ENCODE results near the gene BPIFB3. TPM values are rescaled to one million over a fixed set of nuclear protein-coding genes. Genes with fewer than 3 reads are reported as not detected.

Gene BPIFB3
- total and polyA plus RNA-seq, 9 of the 15 experiments (the other 6 are each of a cell fraction or from before 2014, with no cell fraction given), result not detected

DNA sequence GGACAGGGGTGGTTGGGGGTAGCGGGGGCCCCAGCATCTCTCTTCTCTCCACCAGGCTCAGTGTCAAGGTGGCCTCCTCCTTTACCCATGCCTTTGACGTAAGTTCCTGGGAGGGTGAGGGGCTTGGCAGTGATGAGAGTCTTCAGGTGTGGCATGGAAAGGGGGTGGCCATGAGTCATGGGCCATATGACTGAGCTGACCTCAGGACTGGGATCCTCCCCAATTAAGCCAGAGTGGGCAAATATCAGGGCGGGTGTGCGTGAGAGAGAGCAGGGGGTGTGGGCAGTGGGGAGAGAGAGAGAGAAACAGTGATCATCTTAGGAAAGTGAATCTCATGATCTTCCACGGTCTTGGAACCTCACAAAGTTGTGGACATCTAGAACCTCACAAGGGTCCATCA, 17.5 kb downstream of the BPIFB3 start:
- no peaks in the 10 kb centered on the region for H3K9me3 ChIP-seq (replicated peaks; ENCODE audit: control insufficient read depth, insufficient read depth, low read depth, low read length)
- H3K4me1 ChIP-seq (replicated peaks in 1 of 2; ENCODE audit: control insufficient read depth in 2 of 2, insufficient read depth in 2 of 2, low read length in 2 of 2), result no peaks in the 10 kb centered on the region
- no peaks in the 10 kb centered on the region for H3K9me1 ChIP-seq (ENCODE audit: control insufficient read depth, insufficient read depth, low read length)
- no peak overlapping the region for H3K9ac ChIP-seq (ENCODE audit: insufficient read depth in 1 of 2, low read depth in 2 of 2, low read length in 2 of 2)
- BruUV-seq (replicated peaks), result no TSS peak
- intact Hi-C loops (cut with micrococcal nuclease), result no loop called here
- H3K27me3 ChIP-seq (ENCODE audit: control insufficient read depth in 2 of 2, insufficient read depth in 2 of 2, low read length in 2 of 2), result peaks cover 20 to 39% of the 10 kb centered on the region in 2 experiments; a peak in 4 of 5 replicates
- TF ChIP-seq TAF1 (IDR thresholded peaks at IDR 0.05; ENCODE audit: control insufficient read depth, extremely low read depth, insufficient read depth, low read length, severe bottlenecking) (no peak), ZNF717 (CRISPR knock-in tag; IDR thresholded peaks at IDR 0.05) (no peak), STAT5A (IDR thresholded peaks at IDR 0.05; ENCODE audit: borderline replicate concordance, low read length) (no peak), SNRNP70 (optimal IDR thresholded peaks at IDR 0.05; ENCODE audit: low read depth, low read length) (no peak), JUND (IDR thresholded peaks at IDR 0.05; ENCODE audit: borderline replicate concordance, low read depth, low read length) (no peak), JUND (tag; IDR thresholded peaks at IDR 0.05; ENCODE audit: borderline replicate concordance, low read depth, low read length) (no peak), YBX1 (IDR thresholded peaks at IDR 0.05) (no peak), HMG20A (CRISPR knock-in tag; conservative IDR thresholded peaks at IDR 0.05) (no peak)
- TF ChIP-seq, protein P1, sequence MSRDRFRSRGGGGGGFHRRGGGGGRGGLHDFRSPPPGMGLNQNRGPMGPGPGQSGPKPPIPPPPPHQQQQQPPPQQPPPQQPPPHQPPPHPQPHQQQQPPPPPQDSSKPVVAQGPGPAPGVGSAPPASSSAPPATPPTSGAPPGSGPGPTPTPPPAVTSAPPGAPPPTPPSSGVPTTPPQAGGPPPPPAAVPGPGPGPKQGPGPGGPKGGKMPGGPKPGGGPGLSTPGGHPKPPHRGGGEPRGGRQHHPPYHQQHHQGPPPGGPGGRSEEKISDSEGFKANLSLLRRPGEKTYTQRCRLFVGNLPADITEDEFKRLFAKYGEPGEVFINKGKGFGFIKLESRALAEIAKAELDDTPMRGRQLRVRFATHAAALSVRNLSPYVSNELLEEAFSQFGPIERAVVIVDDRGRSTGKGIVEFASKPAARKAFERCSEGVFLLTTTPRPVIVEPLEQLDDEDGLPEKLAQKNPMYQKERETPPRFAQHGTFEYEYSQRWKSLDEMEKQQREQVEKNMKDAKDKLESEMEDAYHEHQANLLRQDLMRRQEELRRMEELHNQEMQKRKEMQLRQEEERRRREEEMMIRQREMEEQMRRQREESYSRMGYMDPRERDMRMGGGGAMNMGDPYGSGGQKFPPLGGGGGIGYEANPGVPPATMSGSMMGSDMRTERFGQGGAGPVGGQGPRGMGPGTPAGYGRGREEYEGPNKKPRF (IDR thresholded peaks at IDR 0.05; ENCODE audit: low read depth, low read length), result no peak
- TF ChIP-seq, protein P2, sequence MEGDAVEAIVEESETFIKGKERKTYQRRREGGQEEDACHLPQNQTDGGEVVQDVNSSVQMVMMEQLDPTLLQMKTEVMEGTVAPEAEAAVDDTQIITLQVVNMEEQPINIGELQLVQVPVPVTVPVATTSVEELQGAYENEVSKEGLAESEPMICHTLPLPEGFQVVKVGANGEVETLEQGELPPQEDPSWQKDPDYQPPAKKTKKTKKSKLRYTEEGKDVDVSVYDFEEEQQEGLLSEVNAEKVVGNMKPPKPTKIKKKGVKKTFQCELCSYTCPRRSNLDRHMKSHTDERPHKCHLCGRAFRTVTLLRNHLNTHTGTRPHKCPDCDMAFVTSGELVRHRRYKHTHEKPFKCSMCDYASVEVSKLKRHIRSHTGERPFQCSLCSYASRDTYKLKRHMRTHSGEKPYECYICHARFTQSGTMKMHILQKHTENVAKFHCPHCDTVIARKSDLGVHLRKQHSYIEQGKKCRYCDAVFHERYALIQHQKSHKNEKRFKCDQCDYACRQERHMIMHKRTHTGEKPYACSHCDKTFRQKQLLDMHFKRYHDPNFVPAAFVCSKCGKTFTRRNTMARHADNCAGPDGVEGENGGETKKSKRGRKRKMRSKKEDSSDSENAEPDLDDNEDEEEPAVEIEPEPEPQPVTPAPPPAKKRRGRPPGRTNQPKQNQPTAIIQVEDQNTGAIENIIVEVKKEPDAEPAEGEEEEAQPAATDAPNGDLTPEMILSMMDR (IDR thresholded peaks at IDR 0.05 in 2 of 3, conservative IDR thresholded peaks at IDR 0.05 in 1 of 3; ENCODE audit: insufficient read depth in 2 of 3, low read depth in 1 of 3, low read length in 3 of 3), result no peak
- TF ChIP-seq, protein P3, sequence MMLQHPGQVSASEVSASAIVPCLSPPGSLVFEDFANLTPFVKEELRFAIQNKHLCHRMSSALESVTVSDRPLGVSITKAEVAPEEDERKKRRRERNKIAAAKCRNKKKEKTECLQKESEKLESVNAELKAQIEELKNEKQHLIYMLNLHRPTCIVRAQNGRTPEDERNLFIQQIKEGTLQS (IDR thresholded peaks at IDR 0.05), result no peak
- TF ChIP-seq, protein P3 (CRISPR knock-in tag; conservative IDR thresholded peaks at IDR 0.05), result no peak
- TF ChIP-seq, protein P4, sequence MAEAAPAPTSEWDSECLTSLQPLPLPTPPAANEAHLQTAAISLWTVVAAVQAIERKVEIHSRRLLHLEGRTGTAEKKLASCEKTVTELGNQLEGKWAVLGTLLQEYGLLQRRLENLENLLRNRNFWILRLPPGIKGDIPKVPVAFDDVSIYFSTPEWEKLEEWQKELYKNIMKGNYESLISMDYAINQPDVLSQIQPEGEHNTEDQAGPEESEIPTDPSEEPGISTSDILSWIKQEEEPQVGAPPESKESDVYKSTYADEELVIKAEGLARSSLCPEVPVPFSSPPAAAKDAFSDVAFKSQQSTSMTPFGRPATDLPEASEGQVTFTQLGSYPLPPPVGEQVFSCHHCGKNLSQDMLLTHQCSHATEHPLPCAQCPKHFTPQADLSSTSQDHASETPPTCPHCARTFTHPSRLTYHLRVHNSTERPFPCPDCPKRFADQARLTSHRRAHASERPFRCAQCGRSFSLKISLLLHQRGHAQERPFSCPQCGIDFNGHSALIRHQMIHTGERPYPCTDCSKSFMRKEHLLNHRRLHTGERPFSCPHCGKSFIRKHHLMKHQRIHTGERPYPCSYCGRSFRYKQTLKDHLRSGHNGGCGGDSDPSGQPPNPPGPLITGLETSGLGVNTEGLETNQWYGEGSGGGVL (CRISPR knock-in tag; IDR thresholded peaks at IDR 0.05), result no peak
- TF ChIP-seq, protein P5, sequence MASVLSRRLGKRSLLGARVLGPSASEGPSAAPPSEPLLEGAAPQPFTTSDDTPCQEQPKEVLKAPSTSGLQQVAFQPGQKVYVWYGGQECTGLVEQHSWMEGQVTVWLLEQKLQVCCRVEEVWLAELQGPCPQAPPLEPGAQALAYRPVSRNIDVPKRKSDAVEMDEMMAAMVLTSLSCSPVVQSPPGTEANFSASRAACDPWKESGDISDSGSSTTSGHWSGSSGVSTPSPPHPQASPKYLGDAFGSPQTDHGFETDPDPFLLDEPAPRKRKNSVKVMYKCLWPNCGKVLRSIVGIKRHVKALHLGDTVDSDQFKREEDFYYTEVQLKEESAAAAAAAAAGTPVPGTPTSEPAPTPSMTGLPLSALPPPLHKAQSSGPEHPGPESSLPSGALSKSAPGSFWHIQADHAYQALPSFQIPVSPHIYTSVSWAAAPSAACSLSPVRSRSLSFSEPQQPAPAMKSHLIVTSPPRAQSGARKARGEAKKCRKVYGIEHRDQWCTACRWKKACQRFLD (CRISPR knock-in tag; IDR thresholded peaks at IDR 0.05), result no peak
- H3K4me3 ChIP-seq, result no peak overlapping the region
- WGBS (ENCODE audit: insufficient coverage, low coverage, missing lambda C conversion rate), result 4% methylated on average over 4 of the region's 5 CpGs
- no peak overlapping the region for H3K4me2 ChIP-seq (ENCODE audit: insufficient read depth, low read length)
- no peak for ATAC-seq
- in situ Hi-C loops (cut with MboI), result no loop called here
- no peak overlapping the region for H3K27ac ChIP-seq (ENCODE audit: extremely low read depth, low read depth, low read length)
- H4K20me1 ChIP-seq (replicated peaks; ENCODE audit: control insufficient read depth, insufficient read depth, low read length), result no peaks in the 10 kb centered on the region
- H3K36me3 ChIP-seq (ENCODE audit: control insufficient read depth, insufficient read depth, low read length), result no peaks in the 10 kb centered on the region
- no peak for FAIRE-seq
- H2AFZ ChIP-seq (ENCODE audit: low read depth, low read length), result no peak overlapping the region
- ChIA-PET POLR2A (interaction anchor here (0.6 kb wide), 1 partner anchor 39 kb away, joined by 3 read pairs; no protein-coding TSS in a partner anchor), CTCF (ENCODE audit: low intra/inter-chr PET ratio) (no interaction called here)
- H3K79me2 ChIP-seq (ENCODE audit: control insufficient read depth, insufficient read depth, low read length), result no peaks in the 10 kb centered on the region
- DNase-seq (ENCODE audit: extremely low read depth in 1 of 4, low spot score in 3 of 4), result no peak
